Transverse colon (tissue), 3 donors: Measurements from ENCODE around the gene TIMP3.

Experiments
- CTCF ChIP-seq, 5 experiments: fragments of 200-600 bp in 3 of 5; fragments of 450-650 bp in 2 of 5; sonication (generic) in 3 of 5; IDR thresholded peaks; 1 replicate in 2 of 5; 2 replicates in 3 of 5; pipeline ENCODE4 v1.5.1; 2016 to 2017; ENCODE audit warnings: antibody characterized with exemption in 5 of 5, inconsistent platforms in 3 of 5, mild to moderate bottlenecking in 2 of 5, moderate library complexity in 1 of 5
- EP300 ChIP-seq: sonication (generic); formaldehyde crosslinking; IDR thresholded peaks from one replicate; pipeline ENCODE4 v1.6.1; 2017; ENCODE audit warnings: antibody characterized with exemption, low read depth

- no peak for TF ChIP-seq CTCF (IDR thresholded peaks at IDR 0.05)
- TF ChIP-seq EP300, result no peak
Observed at GRCh38 chr22:32802237-32802765, 796 bp downstream of the TIMP3 start.
